ENCODE measurements around the gene FN3K. TPM values are rescaled to one million over a fixed set of nuclear protein-coding genes. Genes with fewer than 3 reads are reported as not detected.
"Not testable (repeated sequence)": the region's sequence is repeated elsewhere in the genome, so short reads cannot be mapped to it uniquely, and the experiment has no call there.

FN3K gene
- total RNA-seq, 6 experiments from 2014 or later = 29.6 to 61.6 (median 45.5) TPM

DNA sequence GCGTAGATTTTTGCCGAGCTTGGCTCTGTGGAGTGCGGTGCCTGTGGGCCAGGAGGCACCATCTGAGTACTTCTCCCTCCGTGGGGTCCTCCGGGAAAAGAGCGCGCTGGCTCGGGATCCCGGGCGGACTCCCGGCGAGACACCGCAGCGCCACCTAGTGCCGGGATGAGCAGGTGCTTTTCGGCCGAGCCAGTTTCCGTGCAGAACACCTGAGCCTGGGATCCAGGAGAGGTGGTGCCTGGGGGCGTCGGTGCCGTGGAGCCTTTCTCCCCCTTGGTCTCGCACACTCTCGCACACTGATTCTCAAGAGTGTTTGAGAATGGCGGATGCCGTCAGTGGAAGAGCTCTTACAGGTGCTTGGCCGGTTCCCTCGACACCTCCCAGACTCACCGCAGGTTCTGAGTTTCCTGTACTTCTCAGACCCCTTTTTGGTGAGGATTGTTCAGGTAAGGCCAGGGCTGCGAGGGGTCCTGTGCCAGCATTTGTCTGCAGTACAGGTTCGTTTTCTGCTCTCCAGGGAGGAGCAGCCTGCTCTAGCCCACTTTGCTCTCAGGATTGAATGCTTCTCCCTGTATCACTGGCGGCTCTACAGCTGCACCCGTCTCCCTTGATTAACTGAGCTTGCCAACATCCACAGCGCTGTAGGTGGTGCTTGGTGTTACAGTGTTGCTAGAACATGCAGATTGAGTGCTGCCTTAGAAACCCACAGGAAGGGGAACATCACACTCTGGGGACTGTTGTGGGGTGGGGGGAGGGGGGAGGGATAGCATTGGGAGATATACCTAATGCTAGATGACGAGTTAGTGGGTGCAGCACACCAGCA is 39.8 kb downstream of the FN3K start:
- intact Hi-C loops (cut with DNase I) = no loop called here
- DNase-seq (peak; percentile 70 to 78 (median 78)), ATAC-seq (peak; percentile 49 to 55 (median 52))
- Histone ChIP-seq H3K9me3 (no peaks in the 10 kb centered on the region), H3K36me3 (no peaks in the 10 kb centered on the region), H3K27me3 (no peaks in the 10 kb centered on the region), H3K4me1 (peaks cover 0 to 22% (median 9%) of the 10 kb centered on the region in 4 donors), H3K27ac (no peak overlapping the region), H3K4me3 (no peak overlapping the region)
- peak; percentile 67 to 93 (median 88) for TF ChIP-seq CTCF (IDR thresholded peaks at IDR 0.05)
- no peak for TF ChIP-seq POLR2A (IDR thresholded peaks at IDR 0.05)
- WGBS (ENCODE audit: insufficient coverage, low coverage, low lambda C conversion rate, missing lambda C conversion rate) = 25% methylated on average over 22 of the region's 34 CpGs

GRCh38 chr17:82776454-82776853 is 41.0 kb downstream of the FN3K start:
- no peak overlapping the region for H3K27ac ChIP-seq
- H3K4me1 ChIP-seq = peaks cover 0 to 14% (median 7%) of the 10 kb centered on the region in 4 donors
- TF ChIP-seq CTCF (IDR thresholded peaks at IDR 0.05) = no peak
- TF ChIP-seq POLR2A (IDR thresholded peaks at IDR 0.05) = no peak
- intact Hi-C loops (cut with DNase I) = no loop called here
- H3K4me3 ChIP-seq = no peak overlapping the region
- H3K36me3 ChIP-seq = no peaks in the 10 kb centered on the region
- WGBS (ENCODE audit: insufficient coverage, low coverage, low lambda C conversion rate, missing lambda C conversion rate) = 78% methylated on average over 13 of the region's 13 CpGs
- ATAC-seq (no peak), DNase-seq (no peak)
- no peaks in the 10 kb centered on the region for H3K9me3 ChIP-seq
- H3K27me3 ChIP-seq = no peaks in the 10 kb centered on the region

DNA sequence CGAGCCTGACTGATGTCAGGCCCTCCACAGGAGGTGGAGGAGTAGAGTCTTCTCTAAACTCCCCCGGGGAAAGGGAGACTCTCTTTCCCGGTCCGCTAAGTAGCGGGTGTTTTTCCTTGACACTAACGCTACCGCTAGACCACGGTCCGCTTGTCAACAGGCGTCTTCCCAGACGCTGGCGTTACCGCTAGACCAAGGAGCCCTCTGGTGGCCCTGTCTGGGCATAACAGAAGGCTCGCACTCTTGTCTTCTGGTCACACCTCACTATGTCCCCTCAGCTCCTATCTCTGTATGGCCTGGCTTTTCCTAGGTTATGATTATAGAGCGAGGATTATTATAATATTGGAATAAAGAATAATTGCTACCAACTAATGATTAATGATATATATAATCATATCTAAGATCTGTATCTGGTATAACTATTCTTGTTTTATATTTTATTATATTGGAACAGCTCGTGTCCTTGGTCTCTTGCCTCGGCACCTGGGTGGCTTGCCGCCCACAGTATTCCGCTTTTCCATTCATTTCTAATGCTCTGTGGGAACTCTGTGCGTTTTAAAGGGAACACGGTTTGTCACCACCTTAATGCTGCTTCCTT is 42.5 kb downstream of the FN3K start:
- ATAC-seq; intact Hi-C loops (cut with DNase I); DNase-seq; H3K9me3 ChIP-seq; H3K27ac ChIP-seq; H3K4me1 ChIP-seq; H3K36me3 ChIP-seq; H3K4me3 ChIP-seq; H3K27me3 ChIP-seq: not testable (repeated sequence)
- peak in 3 of 4 donors; percentile 30 to 36 (median 32) for TF ChIP-seq CTCF (IDR thresholded peaks at IDR 0.05)
- 96% methylated on average over 8 of the region's 21 CpGs for WGBS (ENCODE audit: insufficient coverage, low coverage, low lambda C conversion rate, missing lambda C conversion rate)

- TF ChIP-seq POLR2A (IDR thresholded peaks at IDR 0.05) (no peak), CTCF (IDR thresholded peaks at IDR 0.05) (no peak)
- intact Hi-C loops (cut with DNase I) = no loop called here
- Histone ChIP-seq H3K36me3 (peaks cover 0 to 5% (median under 1%) of the 10 kb centered on the region in 4 donors), H3K27ac (no peak overlapping the region), H3K4me3 (no peak overlapping the region), H3K9me3 (no peaks in the 10 kb centered on the region), H3K27me3 (no peaks in the 10 kb centered on the region), H3K4me1 (no peaks in the 10 kb centered on the region)
- DNase-seq (no peak), ATAC-seq (no peak)
- WGBS (ENCODE audit: insufficient coverage, low coverage, low lambda C conversion rate, missing lambda C conversion rate) = 96% methylated on average over 5 of the region's 23 CpGs
These were observed 44.1 kb downstream of the FN3K start for GRCh38 chr17:82779541-82779940.
